GM19452 (cell line): Measurements from ENCODE around the gene PJVK.
"Not testable (repeated sequence)": the region's sequence is repeated elsewhere in the genome, so short reads cannot be mapped to it uniquely, and the experiment has no call there.

Source experiments
- ATAC-seq: cut with Tn5 transposase; IDR thresholded peaks from one replicate; pipeline ENCODE4 v1.9.1; 2021; ENCODE audit not compliant: unreplicated experiment

The PJVK gene

GRCh38 chr2:178429336-178429735, 21.8 kb upstream of the PJVK start:
- ATAC-seq, result no peak

- ATAC-seq, result no peak
Observed at GRCh38 chr2:178436662-178437061, 14.5 kb upstream of the PJVK start.

GRCh38 chr2:178441426-178441825, 9.8 kb upstream of the PJVK start:
- ATAC-seq, result no peak

GRCh38 chr2:178448968-178449661, 2.1 kb upstream of the PJVK start:
- no peak for ATAC-seq

GRCh38 chr2:178449700-178450523, 1.3 kb upstream of the PJVK start:
- peak; percentile 2 for ATAC-seq

- peak; percentile 49 for ATAC-seq
Observed at GRCh38 chr2:178450524-178450773, 729 bp upstream of the PJVK start.

GRCh38 chr2:178452334-178452733, 1.2 kb downstream of the PJVK start:
- ATAC-seq, result no peak

GRCh38 chr2:178452870-178453269, 1.7 kb downstream of the PJVK start:
- no peak for ATAC-seq

- no peak for ATAC-seq
Observed at GRCh38 chr2:178455947-178456346, 4.8 kb downstream of the PJVK start.

GRCh38 chr2:178457390-178457886, 6.3 kb downstream of the PJVK start:
- ATAC-seq, result no peak

GRCh38 chr2:178469219-178469849, 18.2 kb downstream of the PJVK start:
- ATAC-seq, result no peak

GRCh38 chr2:178471313-178471712, 20.1 kb downstream of the PJVK start:
- not testable (repeated sequence) for ATAC-seq

- ATAC-seq, result no peak
Observed at GRCh38 chr2:178473373-178473772, 22.2 kb downstream of the PJVK start.

GRCh38 chr2:178473931-178474330, 22.8 kb downstream of the PJVK start:
- no peak for ATAC-seq

GRCh38 chr2:178474560-178474959, 23.4 kb downstream of the PJVK start:
- no peak for ATAC-seq

GRCh38 chr2:178476477-178476876, 25.3 kb downstream of the PJVK start:
- no peak for ATAC-seq

GRCh38 chr2:178477443-178478129, 26.4 kb downstream of the PJVK start:
- ATAC-seq, result no peak

GRCh38 chr2:178478130-178478438, 26.9 kb downstream of the PJVK start:
- ATAC-seq, result no peak

- ATAC-seq, result peak; percentile 44
Observed at GRCh38 chr2:178478439-178479274, 27.5 kb downstream of the PJVK start, which contains the start of gene FKBP7. Gene FKBP7 (minus strand): TSS chr2:178478600. CDS start chr2:178478499, 101 bp downstream.

GRCh38 chr2:178479275-178479616, 28.1 kb downstream of the PJVK start:
- no peak for ATAC-seq

GRCh38 chr2:178479758-178480226, 28.6 kb downstream of the PJVK start:
- ATAC-seq, result no peak
